ENCODE data around the gene SHC3.

SHC3 gene

DNA sequence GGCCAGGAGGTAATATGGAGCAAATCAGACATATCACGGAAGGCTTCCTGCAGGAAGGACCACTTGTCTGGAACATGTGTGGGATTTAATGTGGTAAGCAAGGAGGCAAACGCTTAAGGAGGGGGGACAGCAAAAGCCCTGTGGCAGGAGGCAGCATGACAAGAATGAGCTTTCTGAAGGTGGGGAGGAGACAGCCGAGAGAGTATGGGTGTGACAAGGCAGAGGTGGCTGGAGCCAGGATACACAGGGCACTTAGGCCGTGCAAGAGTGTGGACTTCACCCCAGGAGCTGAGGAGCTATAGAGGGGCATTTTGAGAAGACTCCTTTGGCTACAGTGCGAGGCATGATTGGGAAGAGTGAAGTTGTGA, 201.7 kb downstream of the SHC3 start:
- no peak for DNase-seq

DNA sequence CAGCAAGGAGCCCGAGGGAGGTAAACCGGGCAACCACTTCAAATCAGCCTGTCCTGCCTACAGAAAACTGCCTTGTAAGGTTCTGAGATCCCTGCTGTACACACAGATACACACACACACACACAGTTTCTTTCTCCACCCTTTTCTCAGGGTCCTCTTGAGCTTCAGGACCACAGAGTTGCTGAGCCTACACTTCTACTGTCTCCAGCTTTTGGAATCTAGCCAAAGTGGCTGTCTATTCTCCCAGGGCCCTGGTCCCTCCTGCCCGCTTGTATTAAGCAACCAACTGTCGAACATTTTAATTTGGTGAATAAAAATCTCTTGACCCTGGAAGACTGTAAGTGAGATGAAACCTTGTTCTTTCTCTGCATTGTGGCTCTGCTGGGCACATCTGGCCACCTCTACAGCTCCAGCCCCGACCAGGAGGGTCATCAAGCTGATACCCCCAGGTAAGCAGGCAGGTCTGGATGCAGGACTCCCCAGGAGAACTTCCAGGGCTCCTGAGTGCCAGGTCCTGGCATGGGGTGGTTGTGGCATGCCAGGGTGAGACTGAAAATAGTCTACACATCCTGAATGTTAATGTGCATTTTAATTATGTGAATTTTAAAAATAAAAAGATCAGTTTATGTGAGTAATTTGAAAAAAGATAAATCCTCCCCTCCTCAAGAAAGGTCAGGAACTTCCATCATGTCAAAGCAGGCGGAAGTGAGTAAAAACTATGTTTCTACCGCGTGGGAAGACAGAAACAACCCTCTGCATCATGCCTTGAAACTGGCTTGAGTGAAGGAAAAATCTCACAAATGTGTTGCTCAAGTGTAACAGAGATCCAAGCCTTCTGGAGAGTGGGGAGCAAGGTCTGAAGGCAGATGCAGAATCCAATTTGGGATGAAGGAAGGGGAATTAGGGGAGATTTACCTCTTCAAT, 202.4 kb downstream of the SHC3 start:
- no peak for DNase-seq

DNA sequence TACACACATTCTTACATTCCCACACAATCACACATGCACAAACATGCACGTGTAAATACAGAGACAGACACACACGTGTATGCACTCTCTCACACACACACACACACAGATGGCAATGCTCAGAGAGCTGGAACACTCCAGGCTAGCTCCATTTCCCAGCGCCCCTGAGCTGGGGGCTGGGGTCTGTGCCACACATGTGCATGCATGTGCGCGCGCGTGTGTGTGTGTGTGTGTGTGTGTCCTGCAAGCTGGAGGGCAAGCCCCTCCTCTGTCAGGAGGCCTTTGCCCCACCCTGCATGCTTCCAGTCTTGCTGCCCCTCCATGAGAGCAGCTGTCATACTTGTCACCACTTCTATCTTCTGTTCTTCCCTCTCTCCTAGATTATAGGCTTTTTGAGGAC, 204.0 kb downstream of the SHC3 start:
- no peak for DNase-seq

DNA sequence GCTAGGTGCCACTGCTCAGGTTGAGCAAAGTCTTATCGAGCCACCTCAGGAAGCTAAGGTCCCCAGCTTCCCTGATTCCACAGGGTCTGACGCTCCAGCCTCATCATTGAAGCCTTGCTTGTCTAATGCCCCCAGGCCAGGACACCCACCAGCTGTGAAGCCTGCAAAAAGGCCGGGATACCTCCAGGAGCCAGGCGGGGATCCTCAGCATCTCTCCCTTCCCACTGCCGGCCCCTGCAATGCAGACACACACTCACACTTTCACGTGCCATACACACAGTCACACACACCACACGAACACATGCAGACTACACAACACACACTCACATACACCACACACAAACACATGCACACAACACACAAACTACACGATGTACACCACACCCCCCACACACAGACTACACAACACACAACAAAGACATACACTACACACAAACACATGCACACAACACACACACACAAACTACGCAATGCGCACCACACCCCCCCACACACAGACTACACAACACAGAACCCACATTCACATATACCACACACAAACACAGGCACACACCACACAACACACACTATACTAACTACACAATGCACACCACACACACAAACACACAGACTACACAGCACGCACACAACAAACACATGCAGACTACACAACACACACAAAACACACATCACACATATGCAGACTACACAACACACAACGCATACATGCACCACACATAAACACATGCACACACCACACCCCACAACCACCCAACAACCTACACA, 205.2 kb downstream of the SHC3 start:
- DNase-seq: no peak

DNA sequence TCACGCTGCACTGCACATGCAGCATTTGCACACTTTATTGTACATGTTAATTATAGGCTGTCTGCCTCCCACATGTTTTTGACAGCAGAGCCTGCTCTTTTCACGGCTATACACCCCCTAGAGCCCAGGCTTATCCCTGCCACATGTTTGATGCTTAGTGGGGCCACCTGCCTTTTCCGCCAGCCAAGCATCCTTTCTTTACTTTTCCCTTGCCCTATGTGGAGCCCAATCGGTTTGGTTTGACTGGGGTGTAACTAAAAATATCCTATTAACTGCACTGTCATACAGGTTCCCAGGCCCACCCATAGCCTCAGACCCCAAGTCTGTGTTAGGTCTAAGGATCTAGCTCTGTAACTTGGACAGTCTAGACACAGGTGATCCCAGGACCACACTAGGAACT, 206.2 kb downstream of the SHC3 start:
- DNase-seq: no peak

DNA sequence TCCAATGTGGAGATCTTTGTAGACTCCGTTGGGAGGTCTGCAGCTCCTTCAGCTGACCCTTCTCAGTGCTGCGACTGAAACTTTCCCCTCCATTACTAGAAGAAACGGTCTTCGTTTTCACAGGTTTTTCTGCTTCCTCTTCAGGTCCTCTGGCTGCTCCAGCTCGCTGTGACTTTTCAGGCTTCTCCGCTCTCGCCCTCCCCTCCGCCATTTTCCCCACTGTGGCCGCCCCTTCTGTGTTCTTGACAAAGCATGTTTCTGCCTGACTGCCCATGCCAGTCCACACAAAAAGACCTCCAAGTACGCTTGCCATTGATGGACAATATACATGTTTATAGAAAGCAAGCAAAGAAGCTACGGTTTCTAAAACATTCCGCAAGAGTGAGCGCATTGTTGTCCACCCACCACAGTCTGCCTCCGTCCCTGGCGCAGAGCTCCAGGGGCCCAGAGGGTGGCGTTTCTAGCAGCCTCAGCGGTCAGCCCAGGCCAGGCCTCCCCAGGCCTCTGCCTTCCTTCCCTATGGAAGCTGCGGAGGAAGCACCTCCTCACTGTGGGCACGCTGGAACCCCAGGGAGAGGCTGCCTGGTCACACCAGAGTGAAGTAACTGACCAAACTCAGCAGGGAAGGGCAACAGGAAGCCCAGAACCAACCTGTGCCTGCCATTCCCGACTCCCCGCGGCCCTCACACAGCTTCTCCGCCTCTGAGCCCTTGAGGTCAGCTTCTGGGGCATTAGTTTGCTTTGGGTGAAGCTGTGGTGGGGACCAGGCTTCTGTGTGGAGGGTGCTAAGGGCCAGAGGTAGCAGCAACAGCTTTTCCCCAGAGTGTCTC, 207.3 kb downstream of the SHC3 start:
- no peak for DNase-seq

DNA sequence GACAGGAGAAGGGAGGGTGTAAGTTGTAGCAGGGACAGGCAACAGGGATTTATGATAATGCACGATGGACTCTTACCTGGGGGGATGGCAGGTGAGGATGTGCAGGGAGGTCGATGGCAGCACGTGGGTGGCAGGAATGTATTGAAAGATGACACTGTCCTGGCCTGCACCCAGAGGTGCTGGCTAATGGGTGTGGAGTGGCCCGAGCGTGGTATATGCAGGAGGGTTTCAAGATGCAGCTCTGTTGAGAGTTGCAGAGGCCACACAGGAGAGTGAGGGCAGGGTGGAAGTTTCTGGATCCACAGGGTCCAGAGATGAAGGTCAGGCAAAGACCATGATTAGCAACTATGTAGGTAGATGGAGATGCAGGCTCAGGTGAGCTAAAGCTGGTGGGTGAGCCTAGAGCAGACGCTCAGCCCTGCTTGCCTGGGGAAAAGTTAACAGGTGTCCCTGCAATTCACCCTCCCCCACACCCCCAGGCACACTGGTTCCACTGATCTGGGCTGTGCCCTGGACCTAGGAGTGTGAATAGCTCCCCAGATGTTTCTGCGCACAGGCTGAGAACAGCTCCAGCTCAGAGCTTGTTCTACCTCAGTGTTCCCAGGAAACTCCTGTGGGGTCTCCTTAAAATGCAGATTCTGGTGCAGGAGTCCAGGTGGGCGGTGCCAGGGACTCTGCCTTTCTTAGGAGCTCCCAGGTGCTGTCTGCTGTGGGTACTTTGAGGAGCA, 208.8 kb downstream of the SHC3 start:
- DNase-seq: no peak

DNA sequence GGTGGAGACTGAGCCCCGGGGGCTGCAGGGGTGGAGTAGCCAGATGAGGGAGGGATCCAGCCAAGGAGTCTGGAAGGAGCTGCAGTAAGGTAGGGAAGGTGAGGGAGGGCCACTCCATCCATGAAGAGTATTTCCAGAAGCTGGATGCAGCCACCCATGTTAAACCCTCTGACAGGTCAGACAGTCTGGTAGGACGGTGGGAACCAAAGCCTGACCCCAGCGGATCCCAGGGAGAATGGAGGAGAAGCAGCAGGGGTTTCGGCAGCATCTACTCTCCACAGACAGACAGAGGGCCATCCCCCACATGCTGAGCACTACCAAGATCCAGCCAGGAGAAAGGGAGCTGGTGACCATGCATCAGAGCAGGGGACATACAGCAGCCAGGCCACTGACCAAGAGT, 209.8 kb downstream of the SHC3 start:
- DNase-seq: no peak

DNA sequence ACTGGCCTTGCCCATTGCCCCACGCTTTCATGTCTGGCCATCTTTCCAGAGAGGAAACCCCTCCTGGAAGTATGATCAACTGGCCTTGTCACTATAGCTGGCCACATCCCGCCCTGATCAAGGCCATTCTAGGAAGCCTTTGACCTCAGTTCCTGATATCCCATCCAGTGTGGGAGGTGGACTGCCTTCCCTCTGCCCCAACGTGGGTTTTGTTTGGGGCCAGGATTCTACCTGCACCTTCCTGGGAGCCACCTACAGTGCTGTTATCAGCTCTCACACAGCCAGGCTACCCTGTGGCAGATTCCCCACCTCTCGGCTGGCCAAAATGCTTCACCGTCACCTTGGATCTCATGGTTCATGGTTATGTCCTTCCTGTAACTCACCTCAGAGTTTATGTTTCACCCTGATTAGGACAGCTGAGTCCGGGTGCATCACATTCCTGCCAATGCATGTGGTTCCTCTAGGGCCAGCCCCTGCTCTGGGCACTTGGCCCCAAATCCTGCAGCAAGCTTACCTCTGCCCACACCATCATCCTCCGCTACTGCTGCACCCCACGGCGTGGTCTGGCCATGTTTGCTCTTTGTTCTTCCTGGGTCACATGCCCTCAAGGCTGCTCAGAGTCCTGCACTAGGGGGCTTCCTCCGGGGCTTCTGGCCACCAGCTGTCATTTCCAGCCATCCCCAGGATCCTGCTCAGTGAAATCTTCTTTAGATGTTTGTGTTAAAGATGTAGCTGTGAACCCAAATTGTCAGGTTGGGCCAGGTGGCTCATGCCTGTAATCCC, 211.5 kb downstream of the SHC3 start:
- DNase-seq: no peak

DNA sequence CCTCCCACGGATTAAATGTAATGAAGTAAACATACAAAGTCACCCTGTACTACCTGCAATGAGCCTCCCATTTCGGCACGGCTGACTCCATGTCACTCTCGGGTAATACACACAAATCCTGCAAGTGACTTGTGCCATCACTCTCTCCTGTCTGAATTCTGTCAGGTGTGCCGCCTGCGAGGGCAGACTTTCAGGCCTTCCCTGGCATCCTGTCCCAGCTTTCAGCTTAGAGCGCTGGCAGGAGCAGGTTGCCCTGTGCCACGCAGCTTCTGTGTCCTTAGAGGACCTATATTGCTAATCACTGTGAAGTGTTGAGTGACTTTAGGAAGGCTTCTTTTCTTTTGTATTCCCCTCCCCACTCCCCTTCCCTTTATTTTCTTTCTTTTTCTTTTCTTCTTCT, 213.1 kb downstream of the SHC3 start:
- DNase-seq: no peak

DNA sequence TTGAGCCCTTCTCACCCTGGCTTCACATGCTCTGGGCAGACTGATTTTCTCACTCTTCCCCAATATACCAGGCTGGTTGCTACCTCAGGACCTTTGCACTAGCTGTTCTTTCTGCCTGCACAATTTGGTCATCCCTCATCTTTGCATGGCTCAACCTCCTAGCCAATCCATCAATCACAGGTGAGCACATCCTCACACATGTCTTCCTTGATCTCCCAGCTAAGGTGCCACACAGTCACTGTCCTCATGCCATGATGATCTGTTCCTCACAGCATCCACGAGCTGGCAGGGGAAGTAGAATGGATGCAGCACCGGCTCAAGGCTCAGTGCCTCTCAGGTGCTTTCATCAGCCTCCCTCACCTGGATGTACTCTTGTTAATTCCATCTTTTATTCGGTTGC, 218.0 kb downstream of the SHC3 start:
- DNase-seq: no peak

DNA sequence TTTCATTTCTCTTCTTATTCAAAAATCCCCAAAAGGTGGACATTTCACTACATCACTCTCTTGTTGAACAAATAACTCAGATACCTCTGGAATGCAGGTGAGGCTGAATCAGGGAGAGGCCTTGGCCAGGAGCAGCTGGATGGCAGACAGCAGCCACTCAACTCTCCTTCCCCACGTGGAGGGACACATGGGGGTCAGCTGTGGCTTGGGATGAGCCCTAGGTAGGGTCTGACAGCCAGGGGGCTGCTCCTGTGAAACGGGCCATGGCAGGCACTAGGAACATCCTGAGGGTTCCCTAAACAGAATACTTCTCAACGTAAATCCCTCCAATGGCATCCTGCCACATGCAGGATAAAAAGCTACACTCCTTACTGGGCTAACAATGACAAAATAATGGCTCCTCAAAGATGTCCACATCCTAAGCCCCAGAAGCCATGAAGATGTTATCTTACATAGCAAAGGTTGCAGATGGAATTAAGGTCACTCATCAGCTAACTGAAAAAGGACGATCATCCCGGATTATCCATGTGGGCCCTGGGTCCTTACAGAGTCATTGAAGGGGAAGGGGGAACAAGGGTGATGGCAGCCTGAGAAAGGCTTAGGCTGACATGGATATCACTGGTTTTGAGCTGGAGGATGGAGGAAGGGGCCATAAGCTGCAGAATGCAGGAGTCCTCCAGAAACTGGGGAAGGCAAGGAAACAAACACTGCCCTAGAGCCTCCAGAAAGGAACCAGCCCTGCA, 218.7 kb downstream of the SHC3 start:
- no peak for DNase-seq

DNA sequence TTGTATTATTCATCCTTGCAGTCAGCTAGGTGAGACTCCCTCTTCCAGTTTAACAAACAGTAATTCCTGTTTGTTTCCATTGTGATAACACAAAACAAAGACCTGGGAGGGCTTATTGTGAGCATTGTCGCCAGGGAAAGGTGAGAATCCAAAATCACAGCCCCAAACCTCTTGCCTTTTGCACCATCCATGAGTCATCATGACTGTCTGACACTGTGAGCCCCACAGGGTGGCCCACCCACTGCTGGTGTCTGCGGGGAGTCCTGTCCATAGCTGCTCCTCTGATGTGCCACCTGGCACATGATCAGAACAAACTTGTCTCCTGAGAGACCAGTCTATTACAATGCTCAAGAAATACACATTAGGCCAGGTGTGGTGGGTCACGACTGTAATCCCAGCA, 221.1 kb downstream of the SHC3 start:
- DNase-seq: no peak

Measured in fibroblast of skin of right biceps (primary cell).